ENCODE measurements around the gene KCNC4. TPM values are rescaled to one million over a fixed set of nuclear protein-coding genes. Genes with fewer than 3 reads are reported as not detected.

The KCNC4 gene
- polyA plus RNA-seq, 2 of the 4 experiments (the other 2 are of a cell fraction), result 1.1 to 2.4 TPM

GRCh38 chr1:110205591-110206155 is 4.4 kb upstream of the KCNC4 start:
- WGBS (ENCODE audit: missing lambda C conversion rate), result 74% methylated on average over 5 of the region's 6 CpGs
- DNase-seq (ENCODE audit: low read depth in 1 of 2, low spot score in 1 of 2), result no peak
- Histone ChIP-seq H3K4me2 (no peak overlapping the region), H3K27ac (no peak overlapping the region), H3K9me3 (no peaks in the 10 kb centered on the region), H3K4me3 (no peak overlapping the region), H3K4me1 (peaks cover 11% of the 10 kb centered on the region)
- FAIRE-seq, result no peak
- TF ChIP-seq REST (IDR thresholded peaks at IDR 0.05) (no peak), HDAC2 (IDR thresholded peaks at IDR 0.05) (no peak), ZC3H11A (IDR thresholded peaks at IDR 0.05) (no peak), BCL3 (IDR thresholded peaks at IDR 0.05) (no peak), EP300 (IDR thresholded peaks at IDR 0.05) (no peak), POLR2AphosphoS2 (conservative IDR thresholded peaks at IDR 0.05; ENCODE audit: low read length) (no peak), NPAS2 (CRISPR knock-in tag; IDR thresholded peaks at IDR 0.05; ENCODE audit: borderline replicate concordance) (no peak), RCOR1 (IDR thresholded peaks at IDR 0.05; ENCODE audit: low read depth, low read length) (no peak), ESRRA (IDR thresholded peaks at IDR 0.05; ENCODE audit: borderline replicate concordance, low read length) (no peak), HOXB13 (CRISPR knock-in tag; IDR thresholded peaks at IDR 0.05; ENCODE audit: low read depth) (no peak), GATA3 (IDR thresholded peaks at IDR 0.05; ENCODE audit: borderline replicate concordance) (no peak), JUN (IDR thresholded peaks at IDR 0.05) (no peak), ELK1 (IDR thresholded peaks at IDR 0.05; ENCODE audit: low read depth, low read length) (no peak)
- ChIA-PET CTCF (interaction anchor here (0.8 to 16.7 kb wide), 9 partner anchors 9 to 289 kb away, joined by 3 to 354 read pairs (median 40); partner anchors contain the start of genes PROK1 and RBM15), POLR2A (interaction anchor here (3.1 kb wide), 1 partner anchor 133 kb away, joined by 14 read pairs; the partner anchor contains the start of gene RBM15)
- no peak for ATAC-seq

- 81% methylated on average over 7 of the region's 11 CpGs for WGBS (ENCODE audit: missing lambda C conversion rate)
- FAIRE-seq, result no peak
- Histone ChIP-seq H3K9me3 (no peaks in the 10 kb centered on the region), H3K4me1 (peaks cover 12% of the 10 kb centered on the region), H3K4me3 (no peak overlapping the region), H3K4me2 (no peak overlapping the region), H3K27ac (no peak overlapping the region)
- TF ChIP-seq E2F6 (IDR thresholded peaks at IDR 0.05; ENCODE audit: borderline replicate concordance, low read depth), result no peak
- TF ChIP-seq RCOR1 (IDR thresholded peaks at IDR 0.05; ENCODE audit: low read depth, low read length), result no peak
- TF ChIP-seq SREBF2 (IDR thresholded peaks at IDR 0.05), result no peak
- TF ChIP-seq CBX2 (IDR thresholded peaks at IDR 0.05; ENCODE audit: borderline replicate concordance, low read depth), result no peak
- ChIA-PET CTCF (interaction anchor here (0.8 to 16.7 kb wide), 21 partner anchors 9 to 296 kb away, joined by 3 to 354 read pairs (median 12); partner anchors contain the start of genes PROK1 and RBM15), POLR2A (interaction anchor here (3.1 kb wide), 1 partner anchor 133 kb away, joined by 14 read pairs; the partner anchor contains the start of gene RBM15)
- DNase-seq (ENCODE audit: low read depth in 1 of 2, low spot score in 1 of 2), result no peak
- no peak for ATAC-seq
Measured at GRCh38 chr1:110206261-110206920, 3.7 kb upstream of the KCNC4 start.

Data from A549 (cell line).